IPS-18c (cell line): ENCODE data around the gene KCNA2.

Experiments used
- H3K4me3 ChIP-seq: 2 replicates; pipeline ENCODE4 v1.7.0; 2013; ENCODE audit warnings: low read depth, mild to moderate bottlenecking, low read length, moderate library complexity; ENCODE audit not compliant: insufficient read depth
- H3K9me3 ChIP-seq: one replicate; pipeline ENCODE4 v1.6.1; 2013; ENCODE audit warnings: mild to moderate bottlenecking, low read length, moderate library complexity; ENCODE audit not compliant: control insufficient read depth, insufficient read depth

Gene KCNA2

GRCh38 chr1:110587906-110588305, 18.3 kb downstream of the KCNA2 start:
- Histone ChIP-seq H3K4me3 (no peak overlapping the region), H3K9me3 (peaks cover 2% of the 10 kb centered on the region)

- peaks cover 2% of the 10 kb centered on the region for H3K9me3 ChIP-seq
- no peak overlapping the region for H3K4me3 ChIP-seq
Observed at GRCh38 chr1:110585481-110585880, 20.7 kb downstream of the KCNA2 start.

DNA sequence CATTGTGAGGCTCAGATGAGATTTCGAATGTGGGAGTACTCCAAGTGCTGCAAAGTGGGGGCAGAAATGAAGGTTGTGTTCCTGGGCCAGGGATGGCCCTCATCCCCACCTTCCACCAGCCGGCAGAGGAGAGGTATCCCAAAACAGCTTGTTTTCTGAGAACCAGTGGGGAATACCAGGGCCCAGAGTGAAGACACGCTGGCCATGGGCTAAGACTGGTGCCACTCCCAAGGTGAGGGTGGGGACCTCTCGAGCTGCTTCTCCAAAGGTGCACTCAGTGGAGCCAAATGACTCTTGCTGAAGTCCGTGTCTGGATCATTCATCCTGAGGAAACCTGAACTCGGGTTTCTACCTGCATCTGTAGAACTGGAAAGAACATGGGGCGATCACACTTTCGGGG, 22.1 kb downstream of the KCNA2 start:
- Histone ChIP-seq H3K4me3 (no peak overlapping the region), H3K9me3 (peaks cover 2% of the 10 kb centered on the region)

GRCh38 chr1:110583505-110583904, 22.7 kb downstream of the KCNA2 start:
- H3K4me3 ChIP-seq = no peak overlapping the region
- H3K9me3 ChIP-seq = peaks cover 2% of the 10 kb centered on the region

DNA sequence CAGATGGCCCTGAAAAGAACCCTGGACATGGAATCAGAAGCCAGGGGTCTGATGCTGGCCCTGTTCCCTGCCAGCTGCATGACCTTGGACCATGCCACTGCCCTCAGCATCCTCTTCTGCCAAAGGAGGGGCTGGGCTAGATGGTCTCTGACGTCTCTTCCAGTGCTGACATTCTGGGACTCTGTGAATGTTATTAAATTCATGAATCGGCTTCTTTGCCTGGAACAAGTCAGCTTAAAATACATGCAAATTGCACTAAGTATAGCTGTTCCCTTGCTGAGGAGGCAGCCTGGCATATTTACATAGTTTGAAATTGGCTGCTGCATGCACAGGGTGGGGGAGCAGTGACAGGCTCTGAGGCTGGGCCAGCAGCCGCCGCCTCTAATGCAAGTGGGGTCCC, 23.8 kb downstream of the KCNA2 start:
- H3K4me3 ChIP-seq = no peak overlapping the region
- H3K9me3 ChIP-seq = peaks cover 2% of the 10 kb centered on the region

GRCh38 chr1:110581682-110582145, 24.4 kb downstream of the KCNA2 start:
- peaks cover 2% of the 10 kb centered on the region for H3K9me3 ChIP-seq
- H3K4me3 ChIP-seq = no peak overlapping the region

- Histone ChIP-seq H3K4me3 (no peak overlapping the region), H3K9me3 (peaks cover under 1% of the 10 kb centered on the region)
Observed at GRCh38 chr1:110580244-110580643, 25.9 kb downstream of the KCNA2 start.

DNA sequence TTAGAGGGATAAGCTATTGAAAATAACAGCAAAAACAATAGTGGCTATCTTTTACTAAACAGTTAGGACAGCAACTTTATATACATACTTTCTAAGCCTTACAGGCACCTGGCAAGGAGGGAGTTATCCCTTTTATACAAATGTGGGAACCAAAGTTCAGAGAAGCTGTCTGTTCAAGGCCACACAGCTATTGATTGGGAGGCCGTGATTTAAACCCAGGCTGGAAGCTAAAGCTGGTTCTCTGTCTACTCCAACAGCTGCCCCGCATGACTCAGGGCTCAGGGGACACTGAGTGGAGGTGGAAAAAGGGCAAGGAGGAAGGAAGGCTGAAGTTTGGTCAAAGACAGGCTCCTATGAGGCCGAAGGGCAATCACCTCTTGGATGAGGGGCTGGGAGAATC, 26.7 kb downstream of the KCNA2 start:
- Histone ChIP-seq H3K9me3 (no peaks in the 10 kb centered on the region), H3K4me3 (no peak overlapping the region)

DNA sequence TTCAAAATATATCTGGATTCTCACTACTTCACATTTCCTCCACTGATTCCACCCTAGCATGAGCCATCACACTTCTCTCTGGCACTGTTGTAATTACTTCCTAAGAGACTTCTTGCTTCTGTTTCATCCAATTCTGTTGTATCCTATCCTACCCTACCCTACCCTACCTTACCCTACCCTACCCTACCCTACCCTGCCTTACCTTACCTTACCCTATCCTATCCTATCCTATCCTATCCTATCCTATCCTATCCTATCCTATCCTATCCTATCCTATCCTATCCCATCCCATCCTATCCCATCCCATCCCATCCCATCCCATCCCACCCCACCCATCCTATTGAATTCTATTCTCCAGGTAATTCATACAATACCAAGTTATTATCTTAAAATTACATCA, 29.7 kb downstream of the KCNA2 start:
- H3K9me3 ChIP-seq = no peaks in the 10 kb centered on the region
- no peak overlapping the region for H3K4me3 ChIP-seq

DNA sequence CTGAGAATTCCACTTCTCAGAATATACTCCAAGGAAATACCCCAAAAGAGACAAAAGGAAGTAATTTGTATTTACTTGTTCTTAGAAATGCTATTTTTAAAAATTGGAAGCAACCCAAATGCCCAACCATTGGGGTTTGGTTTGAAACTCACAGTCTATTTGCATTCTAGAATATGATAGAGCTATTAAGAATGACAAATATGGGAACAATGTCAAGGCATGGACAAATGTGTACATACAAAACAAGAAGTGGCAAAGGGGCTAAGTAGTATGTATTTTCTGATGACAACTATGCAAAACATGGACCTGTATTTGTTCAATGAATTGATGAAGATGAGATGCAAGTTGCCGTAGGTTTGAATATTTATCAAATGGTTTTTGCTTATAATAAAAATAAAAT, 32.8 kb downstream of the KCNA2 start:
- H3K9me3 ChIP-seq = no peaks in the 10 kb centered on the region
- H3K4me3 ChIP-seq = no peak overlapping the region

DNA sequence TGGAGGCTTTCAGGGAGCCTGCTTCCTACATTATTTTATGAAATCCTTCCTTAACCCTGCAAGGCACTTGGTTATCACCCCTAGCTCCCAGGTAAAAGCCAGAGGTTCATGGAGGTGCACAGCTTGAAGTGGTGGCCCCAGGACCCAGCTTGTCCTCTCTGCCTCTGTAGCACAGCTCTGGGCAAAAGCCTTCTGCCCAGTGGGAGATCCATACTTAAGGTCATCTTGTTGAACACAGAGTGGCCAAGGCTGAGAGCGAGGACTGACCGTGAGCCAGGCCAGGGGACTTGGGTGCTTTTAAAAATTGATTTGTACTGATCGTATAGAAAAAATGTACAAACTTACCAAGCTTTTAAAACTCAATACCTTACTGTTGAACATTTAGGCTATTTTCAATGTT, 33.4 kb downstream of the KCNA2 start:
- no peak overlapping the region for H3K4me3 ChIP-seq
- H3K9me3 ChIP-seq = no peaks in the 10 kb centered on the region

GRCh38 chr1:110570901-110571300, 35.3 kb downstream of the KCNA2 start:
- H3K9me3 ChIP-seq = no peaks in the 10 kb centered on the region
- H3K4me3 ChIP-seq = no peak overlapping the region

GRCh38 chr1:110570307-110570706, 35.9 kb downstream of the KCNA2 start:
- Histone ChIP-seq H3K9me3 (no peaks in the 10 kb centered on the region), H3K4me3 (no peak overlapping the region)

DNA sequence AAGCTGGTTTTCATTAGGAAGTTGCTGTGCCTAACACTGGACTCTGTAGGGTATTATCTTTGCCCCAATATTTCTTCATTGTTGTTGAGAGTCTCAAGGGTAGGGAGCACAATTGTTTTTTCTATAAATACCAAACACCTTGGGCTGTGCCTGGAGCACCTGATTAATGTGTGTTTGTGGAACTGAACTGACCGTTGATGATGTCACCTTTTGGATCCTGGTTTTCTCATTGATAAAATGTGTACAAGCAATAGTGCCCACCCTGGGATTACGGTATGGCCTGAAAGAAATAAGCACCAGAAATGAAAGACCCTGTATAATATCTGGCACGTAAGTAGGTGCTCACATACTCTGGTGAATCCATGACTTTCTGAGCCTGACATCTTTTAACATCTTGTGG, 39.3 kb downstream of the KCNA2 start:
- H3K9me3 ChIP-seq = no peaks in the 10 kb centered on the region
- H3K4me3 ChIP-seq = no peak overlapping the region

DNA sequence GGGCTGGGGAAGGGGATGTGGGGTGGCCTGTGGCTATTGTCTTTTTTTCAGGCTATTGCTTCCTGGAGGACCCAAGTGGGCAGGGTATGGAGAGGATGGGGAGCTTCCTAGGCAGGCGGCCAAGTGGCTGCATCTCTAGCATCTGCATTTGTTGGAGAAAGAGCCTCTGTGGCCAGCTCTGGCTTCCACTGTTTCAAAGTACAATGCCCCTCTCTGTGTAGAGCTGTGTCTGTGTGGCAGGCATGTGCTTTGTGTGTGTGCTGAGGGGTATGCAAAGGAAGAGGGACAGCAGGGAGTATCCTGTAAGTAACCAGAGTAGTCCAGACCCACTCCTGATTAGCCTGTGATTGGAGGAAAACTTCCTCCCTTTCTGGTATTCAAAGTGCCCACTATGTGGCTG, 40.6 kb downstream of the KCNA2 start:
- no peaks in the 10 kb centered on the region for H3K9me3 ChIP-seq
- H3K4me3 ChIP-seq = no peak overlapping the region

DNA sequence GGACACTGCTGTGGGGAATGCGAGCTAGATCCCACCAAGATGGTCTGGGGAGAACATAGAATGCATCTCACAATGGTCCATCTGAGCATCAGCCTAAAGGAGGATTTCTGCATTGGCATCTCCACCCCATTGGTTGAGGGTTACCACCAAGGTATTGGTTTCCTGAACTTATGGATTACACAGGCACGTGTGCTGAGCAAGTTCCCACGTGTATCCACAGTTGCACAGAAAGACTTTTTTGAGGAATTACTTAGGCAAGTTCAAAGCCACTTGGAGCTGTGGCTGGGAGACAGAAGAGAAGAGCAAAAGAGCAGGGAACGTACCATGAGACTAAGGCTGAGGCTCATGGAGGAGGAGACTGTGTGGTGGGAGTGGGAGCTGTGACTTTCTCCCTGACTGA, 43.1 kb downstream of the KCNA2 start:
- no peaks in the 10 kb centered on the region for H3K9me3 ChIP-seq
- H3K4me3 ChIP-seq = no peak overlapping the region

DNA sequence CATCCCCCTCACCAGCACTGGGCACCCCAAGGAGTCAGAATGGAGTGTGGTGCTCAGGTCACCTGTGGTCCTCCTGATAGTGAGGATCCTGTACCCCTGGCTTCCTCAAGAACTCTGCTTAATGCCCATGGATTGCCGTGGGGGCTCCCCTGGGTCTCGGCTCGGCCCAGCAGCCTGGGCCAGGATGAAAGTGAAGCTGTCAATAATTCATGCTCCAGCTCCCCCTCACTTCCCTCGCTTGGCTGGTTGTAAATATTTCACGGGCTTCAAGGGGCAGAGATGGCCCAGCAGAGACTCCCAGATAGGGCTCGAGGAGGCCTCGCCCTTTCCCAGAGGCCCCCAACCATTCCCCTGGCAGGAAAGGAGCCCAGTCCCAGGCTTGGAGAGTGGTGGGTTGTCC, 44.6 kb downstream of the KCNA2 start:
- no peaks in the 10 kb centered on the region for H3K9me3 ChIP-seq
- no peak overlapping the region for H3K4me3 ChIP-seq

DNA sequence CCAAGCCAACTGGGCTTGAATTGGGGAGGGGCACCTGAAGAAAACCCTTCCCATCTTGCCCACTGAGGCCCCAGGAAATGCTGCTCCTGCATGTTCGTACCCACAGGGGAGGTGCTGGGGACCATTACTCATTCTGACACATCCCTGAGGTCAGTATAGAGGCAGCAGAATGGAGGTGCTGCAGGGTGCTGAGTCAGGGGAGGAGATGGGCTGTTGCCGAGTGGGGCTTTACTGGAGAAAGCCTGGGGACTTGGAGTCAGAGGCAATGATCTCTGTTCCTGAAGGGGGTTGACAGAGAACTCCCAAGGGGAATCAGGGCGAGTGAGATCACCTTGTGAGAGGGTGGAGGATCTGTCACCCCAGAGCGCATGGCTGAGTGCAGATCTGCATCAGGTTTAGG, 47.0 kb downstream of the KCNA2 start:
- no peak overlapping the region for H3K4me3 ChIP-seq
- H3K9me3 ChIP-seq = no peaks in the 10 kb centered on the region

GRCh38 chr1:110557481-110557880, 48.7 kb downstream of the KCNA2 start:
- Histone ChIP-seq H3K9me3 (no peaks in the 10 kb centered on the region), H3K4me3 (no peak overlapping the region)

DNA sequence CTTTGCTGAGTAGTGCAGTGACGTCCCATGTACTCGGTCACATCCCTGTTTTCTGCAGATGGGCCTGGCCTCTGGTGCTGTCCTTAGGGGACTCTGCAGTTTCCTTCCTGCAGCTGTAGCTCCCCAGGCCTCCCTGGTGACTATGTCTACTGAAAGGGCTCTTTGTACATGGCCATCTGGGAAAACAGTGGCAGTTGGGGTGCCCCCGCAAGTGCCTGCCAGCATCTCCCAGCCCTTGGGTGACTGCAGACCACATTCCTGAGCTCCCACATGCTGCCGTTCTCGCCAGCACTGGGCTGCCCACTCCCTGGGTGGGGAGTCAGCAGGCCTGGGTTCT, 49.7 kb downstream of the KCNA2 start:
- Histone ChIP-seq H3K9me3 (no peaks in the 10 kb centered on the region), H3K4me3 (no peak overlapping the region)
